Karpas-422 (cell line): ENCODE measurements around the gene FOXO6. TPM values are rescaled to one million over a fixed set of nuclear protein-coding genes. Genes with fewer than 3 reads are reported as not detected.

ENCODE experiments used
- total RNA-seq: library from RNA; depleted of rRNA; stranded (reverse); fragments of >200 nt; shearing (Covaris generic); gene quantifications from 2 replicates; pipeline ENCODE4 v1.2.3, GENCODE V29; 2014; ENCODE audit warnings: low replicate concordance; rRNA removed

FOXO6 gene
- total RNA-seq, 1 experiment from 2014 or later: not detected

Other genes starting within 250 kb of the FOXO6 start
- gene SCMH1, start 119.1 kb upstream of the FOXO6 start, total RNA-seq: 50.2 and 83.6 TPM in 2 replicates
- not detected in 2 replicates for gene EDN2, start 123.2 kb downstream of the FOXO6 start, total RNA-seq